ENCODE data around the gene WWP2. TPM values are rescaled to one million over a fixed set of nuclear protein-coding genes. Genes with fewer than 3 reads are reported as not detected.
"Not testable (repeated sequence)": the region's sequence is repeated elsewhere in the genome, so short reads cannot be mapped to it uniquely, and the experiment has no call there.

WWP2 gene
- total and polyA plus RNA-seq, 4 donors, result 26.1 to 86.6 (median 43.4) TPM

GRCh38 chr16:69851491-69852240, 89.5 kb downstream of the WWP2 start:
- TF ChIP-seq CTCF (IDR thresholded peaks at IDR 0.05; ENCODE audit: control extremely low read depth, extremely low read depth), result no peak
- DNase-seq, result no peak
- H3K4me3 ChIP-seq, result no peak overlapping the region
- no peaks in the 10 kb centered on the region for H3K27me3 ChIP-seq (ENCODE audit: control insufficient read depth in 3 of 3, insufficient read depth in 3 of 3, low read length in 2 of 3)
- no peak for ATAC-seq (ENCODE audit: insufficient read depth, low FRiP score)
- H3K27ac ChIP-seq (ENCODE audit: low read depth in 1 of 2, low read length in 1 of 2), result no peak overlapping the region
- no peaks in the 10 kb centered on the region for H3K9me3 ChIP-seq (ENCODE audit: control insufficient read depth in 4 of 4, insufficient read depth in 3 of 4, low read length in 3 of 4)
- peaks cover 0 to 12% (median 0%) of the 10 kb centered on the region in 4 donors for H3K36me3 ChIP-seq (ENCODE audit: control insufficient read depth in 4 of 4, insufficient read depth in 4 of 4, low read length in 4 of 4)
- H3K9ac ChIP-seq (ENCODE audit: insufficient read depth in 1 of 2, low read length in 2 of 2), result no peak overlapping the region
- H3K4me1 ChIP-seq (ENCODE audit: control insufficient read depth in 5 of 5, insufficient read depth in 5 of 5, low read length in 5 of 5), result peaks cover 0 to 6% (median 0%) of the 10 kb centered on the region in 5 donors
- WGBS, 2 donors, result 85 to 92% methylated on average over 13 of the region's 13 CpGs

GRCh38 chr16:69852815-69853214, 90.7 kb downstream of the WWP2 start:
- H3K4me3 ChIP-seq, result no peak overlapping the region
- 88 to 97% methylated on average over 4 of the region's 4 CpGs for WGBS, 2 donors
- H3K9me3 ChIP-seq (ENCODE audit: control insufficient read depth in 4 of 4, insufficient read depth in 3 of 4, low read length in 3 of 4), result no peaks in the 10 kb centered on the region
- peaks cover 0 to 10% (median 0%) of the 10 kb centered on the region in 4 donors for H3K36me3 ChIP-seq (ENCODE audit: control insufficient read depth in 4 of 4, insufficient read depth in 4 of 4, low read length in 4 of 4)
- no peak overlapping the region for H3K9ac ChIP-seq (ENCODE audit: insufficient read depth in 1 of 2, low read length in 2 of 2)
- H3K27me3 ChIP-seq (ENCODE audit: control insufficient read depth in 3 of 3, insufficient read depth in 3 of 3, low read length in 2 of 3), result no peaks in the 10 kb centered on the region
- TF ChIP-seq CTCF (IDR thresholded peaks at IDR 0.05; ENCODE audit: control extremely low read depth, extremely low read depth), result no peak
- no peak overlapping the region for H3K27ac ChIP-seq (ENCODE audit: low read depth in 1 of 2, low read length in 1 of 2)
- ATAC-seq (ENCODE audit: insufficient read depth, low FRiP score), result no peak
- H3K4me1 ChIP-seq (ENCODE audit: control insufficient read depth in 5 of 5, insufficient read depth in 5 of 5, low read length in 5 of 5), result peaks cover 0 to 6% (median 0%) of the 10 kb centered on the region in 5 donors
- DNase-seq, result no peak

- H3K9ac ChIP-seq (ENCODE audit: insufficient read depth in 1 of 2, low read length in 2 of 2), result no peak overlapping the region
- peaks cover 0 to 15% (median 0%) of the 10 kb centered on the region in 4 donors for H3K36me3 ChIP-seq (ENCODE audit: control insufficient read depth in 4 of 4, insufficient read depth in 4 of 4, low read length in 4 of 4)
- ATAC-seq (ENCODE audit: insufficient read depth, low FRiP score), result no peak
- no peaks in the 10 kb centered on the region for H3K27me3 ChIP-seq (ENCODE audit: control insufficient read depth in 3 of 3, insufficient read depth in 3 of 3, low read length in 2 of 3)
- no peak for TF ChIP-seq CTCF (IDR thresholded peaks at IDR 0.05; ENCODE audit: control extremely low read depth, extremely low read depth)
- WGBS, 2 donors, result 96 to 97% methylated on average over 6 of the region's 6 CpGs
- H3K27ac ChIP-seq (ENCODE audit: low read depth in 1 of 2, low read length in 1 of 2), result no peak overlapping the region
- peaks cover 0 to 4% (median 0%) of the 10 kb centered on the region in 5 donors for H3K4me1 ChIP-seq (ENCODE audit: control insufficient read depth in 5 of 5, insufficient read depth in 5 of 5, low read length in 5 of 5)
- H3K4me3 ChIP-seq, result no peak overlapping the region
- DNase-seq, result no peak
- H3K9me3 ChIP-seq (ENCODE audit: control insufficient read depth in 4 of 4, insufficient read depth in 3 of 4, low read length in 3 of 4), result no peaks in the 10 kb centered on the region
Observed at GRCh38 chr16:69853481-69853880, 91.3 kb downstream of the WWP2 start.

- DNase-seq; H3K4me3 ChIP-seq; H3K9ac ChIP-seq (ENCODE audit: insufficient read depth in 1 of 2, low read length in 2 of 2); H3K9me3 ChIP-seq (ENCODE audit: control insufficient read depth in 4 of 4, insufficient read depth in 3 of 4, low read length in 3 of 4); H3K27me3 ChIP-seq (ENCODE audit: control insufficient read depth in 3 of 3, insufficient read depth in 3 of 3, low read length in 2 of 3); ATAC-seq (ENCODE audit: insufficient read depth, low FRiP score); H3K4me1 ChIP-seq (ENCODE audit: control insufficient read depth in 5 of 5, insufficient read depth in 5 of 5, low read length in 5 of 5); H3K27ac ChIP-seq (ENCODE audit: low read depth in 1 of 2, low read length in 1 of 2): not testable (repeated sequence)
- WGBS, 2 donors, result 96% methylated on average over 5 of the region's 5 CpGs
- peaks cover 0 to 20% (median under 1%) of the 10 kb centered on the region in 4 donors for H3K36me3 ChIP-seq (ENCODE audit: control insufficient read depth in 4 of 4, insufficient read depth in 4 of 4, low read length in 4 of 4)
Observed at GRCh38 chr16:69854776-69855175, 92.6 kb downstream of the WWP2 start.
